Activated B cell treated with CpG ODN at 0.5 μM for 24 hours (primary cell): ENCODE data around the gene HLA-DMB. TPM values are rescaled to one million over a fixed set of nuclear protein-coding genes. Genes with fewer than 3 reads are reported as not detected.

ENCODE experiments used
- ATAC-seq: fragments of 200-7000 bp; cut with Tn5 transposase; one replicate; pipeline ENCODE4 v1.10.0; 2021; ENCODE audit warnings: low read depth, mild to moderate bottlenecking, moderate library complexity
- CTCF ChIA-PET: fragments of 350-600 bp; sonication (Branson Sonifier 250); formaldehyde crosslinking; loops from one replicate; lab custom pipeline; 2021; ENCODE audit warnings: antibody characterized with exemption; lab: Charles Lee
- POLR2A ChIA-PET: fragments of 350-600 bp; sonication (Branson Sonifier 250); formaldehyde crosslinking; loops from one replicate; lab custom pipeline; 2021; ENCODE audit warnings: antibody characterized with exemption; lab: Charles Lee
- DNase-seq: peaks from one replicate; pipeline ENCODE4 v3.0.0; 2022
- H3K27ac Mint-ChIP-seq: one replicate; pipeline ENCODE4 v1.8.0; 2020; ENCODE audit warnings: mixed read lengths
- H3K27me3 Mint-ChIP-seq: one replicate; pipeline ENCODE4 v1.8.0; 2021; ENCODE audit warnings: mixed read lengths
- H3K36me3 Mint-ChIP-seq: one replicate; pipeline ENCODE4 v1.8.0; 2021; ENCODE audit warnings: low read depth, mixed read lengths
- H3K4me1 Mint-ChIP-seq: one replicate; pipeline ENCODE4 v1.8.0; 2021; ENCODE audit warnings: mixed read lengths
- H3K4me3 Mint-ChIP-seq: one replicate; pipeline ENCODE4 v1.8.0; 2020; ENCODE audit warnings: mild to moderate bottlenecking, mixed read lengths
- H3K9me3 Mint-ChIP-seq: one replicate; pipeline ENCODE4 v1.8.0; 2020; ENCODE audit warnings: mixed read lengths
- CTCF ChIP-seq: fragments of 200-600 bp; IDR thresholded peaks from one replicate; pipeline ENCODE4 v1.8.0; 2022; ENCODE audit warnings: antibody characterized with exemption, mild to moderate bottlenecking
- intact Hi-C: fragments of 100-400 bp; cut with micrococcal nuclease; formaldehyde crosslinking; loops from one replicate; pipeline ENCODE4 v1.15.1; 2024
- total RNA-seq: library from RNA; stranded (reverse); gene quantifications from 2 replicates; pipeline ENCODE4 v1.2.3, GENCODE V29; 2022

The HLA-DMB gene
- total RNA-seq, 1 donor from 2014 or later = 365 TPM

GRCh38 chr6:32889533-32889932 is 51.3 kb downstream of the HLA-DMB start:
- H3K27ac Mint-ChIP-seq = no peak overlapping the region
- intact Hi-C loops = no loop called here
- TF ChIP-seq CTCF = no peak
- H3K36me3 Mint-ChIP-seq = peaks cover 4% of the 10 kb centered on the region
- ATAC-seq (no peak), DNase-seq (no peak)
- no peak overlapping the region for H3K4me3 Mint-ChIP-seq
- ChIA-PET CTCF (interaction anchor here (0.9 to 9.1 kb wide), 4 partner anchors 58 to 96 kb away, joined by 3 to 151 read pairs (median 12); partner anchors contain the start of gene HLA-DMA), POLR2A (interaction anchor here (0.8 to 4.1 kb wide), 5 partner anchors 58 to 83 kb away, joined by 3 to 51 read pairs (median 7); no protein-coding TSS in a partner anchor)
- H3K27me3 Mint-ChIP-seq = no peaks in the 10 kb centered on the region
- H3K4me1 Mint-ChIP-seq = peaks cover 46% of the 10 kb centered on the region
- no peaks in the 10 kb centered on the region for H3K9me3 Mint-ChIP-seq

- TF ChIP-seq CTCF = no peak
- no peaks in the 10 kb centered on the region for H3K27me3 Mint-ChIP-seq
- intact Hi-C loops = no loop called here
- CTCF ChIA-PET = interaction anchor here (3.0 to 9.1 kb wide), 4 partner anchors 44 to 97 kb away, joined by 9 to 151 read pairs (median 24); partner anchors contain the start of gene HLA-DMA
- no peak overlapping the region for H3K4me3 Mint-ChIP-seq
- H3K9me3 Mint-ChIP-seq = no peaks in the 10 kb centered on the region
- DNase-seq (no peak), ATAC-seq (no peak)
- no peaks in the 10 kb centered on the region for H3K36me3 Mint-ChIP-seq
- peaks cover 37% of the 10 kb centered on the region for H3K4me1 Mint-ChIP-seq
- POLR2A ChIA-PET = interaction anchor here (0.6 to 4.1 kb wide), 6 partner anchors 52 to 96 kb away, joined by 3 to 51 read pairs (median 4); partner anchors contain the start of genes BRD2 and HLA-DMB
- H3K27ac Mint-ChIP-seq = no peak overlapping the region
These were observed 52.3 kb downstream of the HLA-DMB start for GRCh38 chr6:32888576-32888975.

- no peak overlapping the region for H3K27ac Mint-ChIP-seq
- TF ChIP-seq CTCF = no peak
- intact Hi-C loops = no loop called here
- peaks cover 30% of the 10 kb centered on the region for H3K4me1 Mint-ChIP-seq
- H3K4me3 Mint-ChIP-seq = no peak overlapping the region
- DNase-seq (no peak), ATAC-seq (no peak)
- H3K36me3 Mint-ChIP-seq = no peaks in the 10 kb centered on the region
- no peaks in the 10 kb centered on the region for H3K27me3 Mint-ChIP-seq
- CTCF ChIA-PET = interaction anchor here (3.0 to 9.1 kb wide), 4 partner anchors 45 to 98 kb away, joined by 9 to 151 read pairs (median 24); partner anchors contain the start of gene HLA-DMA
- POLR2A ChIA-PET = interaction anchor here (1.0 to 4.1 kb wide), 4 partner anchors 59 to 97 kb away, joined by 3 to 51 read pairs (median 14); no protein-coding TSS in a partner anchor
- H3K9me3 Mint-ChIP-seq = no peaks in the 10 kb centered on the region
These were observed 53.2 kb downstream of the HLA-DMB start for GRCh38 chr6:32887616-32888015.

GRCh38 chr6:32886681-32887383 is 54.0 kb downstream of the HLA-DMB start:
- POLR2A ChIA-PET = interaction anchor here (1.0 to 4.1 kb wide), 8 partner anchors 10 to 98 kb away, joined by 3 to 51 read pairs (median 13); partner anchors contain the start of genes BRD2 and HLA-DMA
- H3K4me1 Mint-ChIP-seq = peaks cover 24% of the 10 kb centered on the region
- H3K9me3 Mint-ChIP-seq = no peaks in the 10 kb centered on the region
- H3K27me3 Mint-ChIP-seq = no peaks in the 10 kb centered on the region
- DNase-seq (no peak), ATAC-seq (no peak)
- no peak overlapping the region for H3K4me3 Mint-ChIP-seq
- no peaks in the 10 kb centered on the region for H3K36me3 Mint-ChIP-seq
- H3K27ac Mint-ChIP-seq = no peak overlapping the region
- CTCF ChIA-PET = interaction anchor here (0.9 to 9.1 kb wide), 21 partner anchors 8 to 127 kb away, joined by 3 to 151 read pairs (median 10); partner anchors contain the start of genes BRD2, HLA-DMA, HLA-DMB and TAP2
- intact Hi-C loops = no loop called here
- TF ChIP-seq CTCF = no peak
